Activated CD4-positive, alpha-beta memory T cell treated with anti-CD3 and anti-CD28 coated beads, Interleukin-2, amount 10 ng/mL, durations not matched to agents 7 days and 5 days (primary cell): Measurements from ENCODE around the gene ZNF536. TPM values are rescaled to one million over a fixed set of nuclear protein-coding genes. Genes with fewer than 3 reads are reported as not detected.

Experiments
- CTCF ChIA-PET: fragments of 350-600 bp; sonication (Branson Sonifier 250); formaldehyde crosslinking; loops from one replicate; lab custom pipeline; 2021; ENCODE audit warnings: antibody characterized with exemption, inconsistent platforms; lab: Charles Lee
- POLR2A ChIA-PET: fragments of 350-600 bp; sonication (Branson Sonifier 250); formaldehyde crosslinking; loops from one replicate; lab custom pipeline; 2021; ENCODE audit warnings: antibody characterized with exemption; lab: Charles Lee
- DNase-seq: peaks from one replicate; pipeline ENCODE4 v3.0.0-alpha.2; 2020
- H3K27ac Mint-ChIP-seq: one replicate; pipeline ENCODE4 v1.8.0; 2021; ENCODE audit warnings: mild to moderate bottlenecking, mixed read lengths
- H3K27me3 Mint-ChIP-seq: one replicate; pipeline ENCODE4 v1.8.0; 2021; ENCODE audit warnings: mixed read lengths
- H3K36me3 Mint-ChIP-seq: one replicate; pipeline ENCODE4 v1.8.0; 2021; ENCODE audit warnings: low read depth, mixed read lengths
- H3K4me1 Mint-ChIP-seq: one replicate; pipeline ENCODE4 v1.8.0; 2021; ENCODE audit warnings: mixed read lengths
- H3K4me3 Mint-ChIP-seq: one replicate; pipeline ENCODE4 v1.8.0; 2021; ENCODE audit warnings: mild to moderate bottlenecking, mixed read lengths
- H3K9me3 Mint-ChIP-seq: one replicate; pipeline ENCODE4 v1.8.0; 2021; ENCODE audit warnings: mixed read lengths
- total RNA-seq, 2 experiments: library from RNA; stranded (reverse); gene quantifications; one replicate each; pipeline ENCODE4 v1.2.3, GENCODE V29; 2021

ZNF536 gene
- total RNA-seq, 2 experiments from 2014 or later = not detected

DNA sequence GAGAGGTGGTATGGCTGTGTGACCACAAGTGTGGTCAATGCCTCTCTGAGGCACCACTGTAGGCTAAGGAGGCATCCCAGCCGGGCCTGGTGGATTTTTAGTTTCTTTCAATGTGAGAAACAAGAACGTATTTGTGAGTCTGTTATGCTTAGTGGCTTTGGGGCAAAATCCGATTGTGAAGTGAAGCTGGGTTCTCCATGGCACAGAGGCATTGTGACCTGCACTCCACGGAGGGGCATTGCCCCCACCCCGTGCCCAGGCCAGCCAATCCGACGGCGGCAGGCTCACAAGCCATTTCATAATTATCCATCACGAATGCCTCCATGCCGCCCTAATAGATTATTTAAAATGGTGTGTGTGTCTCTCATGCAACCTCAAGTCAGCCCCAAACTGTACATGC, 151.6 kb downstream of the ZNF536 start:
- POLR2A ChIA-PET = no interaction called here
- Mint-ChIP-seq H3K36me3 (no peaks in the 10 kb centered on the region), H3K4me1 (no peaks in the 10 kb centered on the region), H3K27me3 (no peaks in the 10 kb centered on the region), H3K27ac (no peak overlapping the region), H3K4me3 (no peak overlapping the region), H3K9me3 (no peaks in the 10 kb centered on the region)
- no peak for DNase-seq
- CTCF ChIA-PET = no interaction called here

DNA sequence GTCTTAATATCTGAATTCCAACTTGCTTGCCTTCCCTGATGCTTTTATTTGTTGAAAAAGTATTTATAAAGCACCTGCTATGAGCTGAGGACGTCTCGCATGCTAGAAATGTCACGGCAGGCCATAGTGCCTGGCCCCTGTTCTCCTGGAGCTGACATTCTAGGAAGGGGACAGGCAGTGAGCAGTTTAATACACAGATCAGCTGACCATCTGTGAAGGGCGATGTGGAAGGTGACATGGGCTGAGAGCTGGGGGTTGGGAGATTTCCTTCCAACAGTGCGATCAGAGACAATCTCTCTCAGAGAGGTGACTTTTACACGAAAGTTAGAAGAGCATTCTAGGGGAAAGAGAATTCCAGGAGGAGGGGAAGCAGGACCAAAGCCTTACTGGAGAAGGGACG, 153.2 kb downstream of the ZNF536 start:
- Mint-ChIP-seq H3K36me3 (no peaks in the 10 kb centered on the region), H3K9me3 (no peaks in the 10 kb centered on the region), H3K4me3 (no peak overlapping the region), H3K4me1 (no peaks in the 10 kb centered on the region), H3K27me3 (no peaks in the 10 kb centered on the region), H3K27ac (no peak overlapping the region)
- no peak for DNase-seq
- POLR2A ChIA-PET = no interaction called here
- CTCF ChIA-PET = no interaction called here

DNA sequence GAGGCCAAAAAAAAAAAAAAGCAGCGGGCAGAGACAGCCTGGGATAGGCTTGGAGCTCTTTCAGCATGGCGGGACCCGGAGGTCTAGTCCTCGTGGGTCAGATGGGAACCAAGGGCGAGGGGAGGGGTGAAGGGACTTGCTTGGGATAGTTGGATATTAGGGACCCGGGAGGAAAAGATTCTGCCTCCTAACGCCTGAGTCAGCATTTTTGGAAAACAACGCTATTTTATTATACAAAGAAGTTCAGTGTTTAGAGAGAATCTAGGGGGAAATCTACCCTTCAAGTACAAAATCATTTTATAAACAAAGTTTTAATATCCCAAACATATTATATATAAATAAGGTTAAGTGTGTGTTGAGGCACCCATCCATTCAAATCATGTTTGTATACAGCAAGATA, 156.7 kb downstream of the ZNF536 start:
- H3K9me3 Mint-ChIP-seq = no peaks in the 10 kb centered on the region
- no peaks in the 10 kb centered on the region for H3K4me1 Mint-ChIP-seq
- H3K36me3 Mint-ChIP-seq = no peaks in the 10 kb centered on the region
- H3K4me3 Mint-ChIP-seq = no peak overlapping the region
- CTCF ChIA-PET = no interaction called here
- no peaks in the 10 kb centered on the region for H3K27me3 Mint-ChIP-seq
- POLR2A ChIA-PET = interaction anchor here (0.6 kb wide), 1 partner anchor 1899 kb away, joined by 3 read pairs; no protein-coding TSS in a partner anchor
- no peak overlapping the region for H3K27ac Mint-ChIP-seq
- no peak for DNase-seq

DNA sequence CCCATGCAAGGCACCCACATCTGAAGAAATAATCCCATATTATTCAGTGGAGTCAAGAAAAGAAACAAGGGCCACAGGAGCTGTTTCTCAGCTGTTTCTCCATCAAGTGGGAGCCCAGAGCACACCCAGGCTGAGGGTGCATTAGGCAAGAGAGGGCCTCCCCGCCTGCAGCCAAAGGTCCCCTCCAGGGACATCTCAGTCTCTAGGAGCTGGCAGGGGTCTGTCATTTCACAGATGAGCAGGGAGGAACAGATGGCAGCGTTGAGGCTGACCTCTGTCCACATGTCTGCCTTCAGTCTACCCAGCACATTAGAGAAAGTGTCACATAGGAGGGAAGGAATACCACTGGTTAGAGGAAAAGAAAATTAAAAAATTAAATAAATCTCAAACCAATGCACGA, 157.7 kb downstream of the ZNF536 start:
- H3K9me3 Mint-ChIP-seq = no peaks in the 10 kb centered on the region
- ChIA-PET CTCF (no interaction called here), POLR2A (interaction anchor here (0.6 kb wide), 1 partner anchor 1898 kb away, joined by 3 read pairs; no protein-coding TSS in a partner anchor)
- DNase-seq = no peak
- H3K27me3 Mint-ChIP-seq = no peaks in the 10 kb centered on the region
- H3K4me3 Mint-ChIP-seq = no peak overlapping the region
- H3K27ac Mint-ChIP-seq = no peak overlapping the region
- no peaks in the 10 kb centered on the region for H3K36me3 Mint-ChIP-seq
- H3K4me1 Mint-ChIP-seq = no peaks in the 10 kb centered on the region

DNA sequence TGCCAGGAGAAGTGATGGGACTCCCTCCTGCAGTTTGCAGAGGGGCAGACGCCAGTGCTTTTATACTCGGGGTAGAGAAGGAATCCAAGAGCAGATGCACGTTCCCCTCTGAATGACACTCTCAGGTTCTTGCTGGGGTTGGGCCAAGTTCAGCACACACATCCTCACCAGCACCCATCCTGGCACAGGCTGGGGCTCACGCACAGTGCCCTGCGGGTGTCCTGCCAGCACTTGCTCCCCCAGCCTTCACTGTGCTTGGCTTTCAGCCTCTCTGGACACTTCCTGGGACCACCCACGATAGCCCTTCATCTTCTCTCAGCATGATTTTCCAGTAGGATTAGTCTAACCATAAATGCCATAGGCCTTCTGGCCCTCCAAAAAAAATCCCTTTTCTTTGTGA, 158.6 kb downstream of the ZNF536 start:
- no peaks in the 10 kb centered on the region for H3K27me3 Mint-ChIP-seq
- H3K9me3 Mint-ChIP-seq = no peaks in the 10 kb centered on the region
- H3K4me3 Mint-ChIP-seq = no peak overlapping the region
- CTCF ChIA-PET = no interaction called here
- no peak for DNase-seq
- H3K36me3 Mint-ChIP-seq = no peaks in the 10 kb centered on the region
- H3K4me1 Mint-ChIP-seq = no peaks in the 10 kb centered on the region
- POLR2A ChIA-PET = no interaction called here
- no peak overlapping the region for H3K27ac Mint-ChIP-seq

DNA sequence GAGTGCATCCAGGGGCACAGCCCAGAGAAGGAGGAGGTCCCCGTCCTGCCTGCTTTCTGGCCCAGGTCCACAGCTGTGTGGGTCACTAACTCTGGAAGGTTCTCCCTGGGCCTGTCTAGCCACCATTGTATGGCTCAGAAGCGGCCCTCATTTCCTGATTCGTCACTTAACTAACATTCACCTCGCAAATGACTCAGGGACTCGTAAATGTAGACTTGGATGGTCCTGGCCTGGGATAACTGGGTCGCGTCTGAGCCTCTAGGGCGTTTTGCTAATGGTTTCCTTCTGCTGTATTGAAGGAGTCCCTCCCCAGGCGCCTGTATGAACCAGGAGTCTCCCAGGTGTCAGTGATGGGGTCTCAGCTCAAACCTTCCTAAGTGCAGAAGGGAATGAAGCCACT, 162.8 kb downstream of the ZNF536 start:
- H3K4me1 Mint-ChIP-seq = no peaks in the 10 kb centered on the region
- no peak for DNase-seq
- H3K27me3 Mint-ChIP-seq = no peaks in the 10 kb centered on the region
- CTCF ChIA-PET = no interaction called here
- H3K4me3 Mint-ChIP-seq = no peak overlapping the region
- POLR2A ChIA-PET = no interaction called here
- H3K9me3 Mint-ChIP-seq = no peaks in the 10 kb centered on the region
- H3K27ac Mint-ChIP-seq = no peak overlapping the region
- H3K36me3 Mint-ChIP-seq = no peaks in the 10 kb centered on the region

DNA sequence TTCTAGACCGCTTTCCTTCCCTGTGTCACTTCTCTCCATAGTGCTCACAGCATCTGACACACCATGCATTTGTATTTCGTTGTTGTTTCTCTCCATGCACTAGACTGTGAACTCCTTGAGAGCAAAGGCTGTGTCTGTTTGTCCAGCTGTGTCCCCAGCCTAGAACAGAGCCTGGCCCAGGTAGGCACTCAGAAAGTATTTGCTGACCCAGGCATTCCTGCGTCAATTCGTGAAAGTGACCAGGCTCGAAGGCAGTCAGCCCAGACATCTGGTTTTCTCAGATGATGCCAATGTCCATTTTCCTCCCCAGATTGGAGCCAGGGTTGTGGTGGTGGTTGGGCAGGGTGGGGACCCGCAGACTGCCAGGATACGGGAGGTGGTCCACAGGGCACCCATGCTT, 164.8 kb downstream of the ZNF536 start:
- no peak overlapping the region for H3K27ac Mint-ChIP-seq
- ChIA-PET POLR2A (no interaction called here), CTCF (no interaction called here)
- no peak for DNase-seq
- no peaks in the 10 kb centered on the region for H3K4me1 Mint-ChIP-seq
- no peak overlapping the region for H3K4me3 Mint-ChIP-seq
- H3K36me3 Mint-ChIP-seq = no peaks in the 10 kb centered on the region
- no peaks in the 10 kb centered on the region for H3K9me3 Mint-ChIP-seq
- H3K27me3 Mint-ChIP-seq = no peaks in the 10 kb centered on the region

DNA sequence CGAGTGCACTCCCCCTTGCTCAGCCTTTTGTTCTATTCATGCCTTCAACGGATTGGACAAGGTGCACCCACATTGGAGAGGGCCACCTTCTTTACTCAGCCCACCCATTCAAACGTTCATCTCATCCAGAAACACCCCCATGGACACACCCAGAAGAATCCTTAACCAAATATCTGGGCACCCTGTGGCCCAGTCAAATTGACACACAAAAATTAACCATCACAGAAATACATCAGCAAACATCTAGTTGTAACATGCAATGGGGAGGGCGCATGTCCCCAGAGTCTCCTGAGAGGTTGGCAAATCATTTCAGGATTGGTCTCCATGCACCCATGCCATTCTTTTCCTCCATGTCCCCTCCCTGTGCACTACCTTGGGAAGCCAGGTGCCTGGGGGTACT, 167.1 kb downstream of the ZNF536 start:
- no peaks in the 10 kb centered on the region for H3K27me3 Mint-ChIP-seq
- H3K27ac Mint-ChIP-seq = no peak overlapping the region
- no peaks in the 10 kb centered on the region for H3K4me1 Mint-ChIP-seq
- no peaks in the 10 kb centered on the region for H3K9me3 Mint-ChIP-seq
- ChIA-PET CTCF (no interaction called here), POLR2A (no interaction called here)
- no peak for DNase-seq
- no peak overlapping the region for H3K4me3 Mint-ChIP-seq
- no peaks in the 10 kb centered on the region for H3K36me3 Mint-ChIP-seq

DNA sequence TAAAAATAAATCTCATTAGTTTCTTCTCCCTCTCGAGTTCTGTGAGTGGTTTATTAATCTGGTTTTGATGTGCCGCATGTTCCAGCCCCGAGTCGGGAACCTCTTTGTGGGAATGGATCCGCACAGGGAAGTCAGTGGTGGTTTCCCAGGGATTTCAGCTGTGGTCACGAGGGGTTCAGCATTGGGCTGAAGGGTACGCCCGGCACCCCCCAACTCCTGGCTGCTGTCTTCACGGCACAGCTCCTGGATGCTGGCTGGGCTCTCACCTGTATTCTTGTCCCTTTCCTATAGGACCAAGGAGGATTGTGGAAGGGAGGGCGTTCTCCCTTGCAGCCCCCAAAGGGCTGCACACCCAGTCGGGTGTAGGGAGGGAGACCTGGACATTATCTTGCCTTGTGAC, 167.8 kb downstream of the ZNF536 start:
- H3K4me3 Mint-ChIP-seq = no peak overlapping the region
- CTCF ChIA-PET = no interaction called here
- H3K9me3 Mint-ChIP-seq = no peaks in the 10 kb centered on the region
- H3K27me3 Mint-ChIP-seq = no peaks in the 10 kb centered on the region
- no peaks in the 10 kb centered on the region for H3K36me3 Mint-ChIP-seq
- POLR2A ChIA-PET = no interaction called here
- H3K4me1 Mint-ChIP-seq = no peaks in the 10 kb centered on the region
- H3K27ac Mint-ChIP-seq = no peak overlapping the region
- DNase-seq = no peak

DNA sequence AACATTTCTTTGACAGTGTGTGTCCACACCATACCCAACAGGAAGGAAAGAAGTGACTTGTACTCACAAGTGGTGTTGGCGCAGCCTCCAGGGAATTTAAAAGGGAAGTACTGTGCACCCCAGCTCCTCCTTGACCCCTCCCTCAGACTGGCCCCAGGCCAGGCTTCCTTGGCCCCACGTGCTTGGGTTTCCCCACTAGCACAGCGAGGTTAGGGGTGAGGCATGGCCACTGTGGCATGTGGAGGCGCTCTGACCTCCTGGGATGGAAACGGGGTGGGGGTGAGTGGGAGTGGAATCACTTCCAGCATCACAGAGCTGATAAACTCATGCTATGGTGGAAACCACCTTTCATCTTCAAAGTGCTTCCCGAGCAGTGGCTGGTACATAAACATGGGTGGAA, 168.6 kb downstream of the ZNF536 start:
- ChIA-PET CTCF (no interaction called here), POLR2A (no interaction called here)
- DNase-seq = no peak
- no peak overlapping the region for H3K4me3 Mint-ChIP-seq
- no peaks in the 10 kb centered on the region for H3K9me3 Mint-ChIP-seq
- H3K36me3 Mint-ChIP-seq = no peaks in the 10 kb centered on the region
- H3K27me3 Mint-ChIP-seq = no peaks in the 10 kb centered on the region
- no peak overlapping the region for H3K27ac Mint-ChIP-seq
- no peaks in the 10 kb centered on the region for H3K4me1 Mint-ChIP-seq

DNA sequence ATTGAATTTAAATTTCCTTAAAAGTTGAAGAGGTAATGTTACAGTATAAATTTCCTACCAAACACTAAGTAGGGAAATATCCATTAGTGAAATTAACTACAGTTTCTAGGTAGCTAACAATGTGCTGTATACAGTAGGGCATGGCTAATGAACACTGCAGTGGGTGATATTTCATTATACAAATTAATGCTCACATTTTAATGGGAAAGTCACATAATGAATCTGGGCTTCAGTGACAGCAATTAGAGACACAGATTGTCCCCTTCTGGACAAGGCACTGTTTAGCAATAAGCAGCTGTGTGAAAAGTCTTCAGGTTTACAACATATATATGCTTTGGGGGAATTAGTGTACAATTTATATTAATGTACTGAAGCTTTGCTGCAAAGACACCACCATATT, 169.4 kb downstream of the ZNF536 start:
- CTCF ChIA-PET = no interaction called here
- Mint-ChIP-seq H3K27ac (no peak overlapping the region), H3K36me3 (no peaks in the 10 kb centered on the region)

DNA sequence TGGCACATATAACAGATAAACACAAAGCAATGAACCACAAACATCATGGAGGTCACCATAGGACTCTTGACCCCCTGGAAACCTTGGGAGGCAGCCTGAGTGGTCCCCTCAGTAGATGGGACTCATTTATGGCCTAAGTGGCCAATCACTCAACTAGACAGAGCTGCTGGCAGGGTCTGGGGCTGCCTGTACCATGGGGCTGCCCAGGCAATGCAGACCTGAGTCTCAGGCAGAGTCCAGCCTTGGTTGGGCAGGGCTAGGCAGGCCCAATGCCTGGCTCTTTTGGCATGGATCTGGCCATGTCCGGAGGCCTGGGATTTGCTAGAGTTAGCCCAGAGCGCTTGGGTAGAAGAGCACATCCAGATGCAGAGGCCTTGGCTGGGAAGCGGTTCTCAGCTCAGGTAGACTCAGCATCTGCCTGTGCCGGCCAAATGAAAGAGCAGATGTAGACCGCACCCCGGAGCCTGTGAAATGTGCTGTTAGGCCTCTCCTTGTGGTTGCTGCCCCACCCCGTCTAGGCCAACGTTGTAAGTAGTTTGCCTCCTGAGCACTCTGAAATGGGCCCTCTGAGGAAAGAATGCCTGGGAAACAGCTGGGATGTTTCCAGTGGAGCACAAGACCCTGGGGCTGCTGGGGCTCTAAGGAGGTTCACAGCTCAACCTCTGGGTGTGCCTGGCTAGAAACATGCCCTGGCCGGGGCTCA, 171.2 kb downstream of the ZNF536 start:
- no peaks in the 10 kb centered on the region for H3K4me1 Mint-ChIP-seq
- H3K27ac Mint-ChIP-seq = no peak overlapping the region
- no peaks in the 10 kb centered on the region for H3K36me3 Mint-ChIP-seq
- no peak for DNase-seq
- no peaks in the 10 kb centered on the region for H3K9me3 Mint-ChIP-seq
- H3K27me3 Mint-ChIP-seq = no peaks in the 10 kb centered on the region
- POLR2A ChIA-PET = no interaction called here
- H3K4me3 Mint-ChIP-seq = no peak overlapping the region
- CTCF ChIA-PET = no interaction called here

More for the DNA sequence above, 169.4 kb downstream of the ZNF536 start:
- POLR2A ChIA-PET = no interaction called here
- Mint-ChIP-seq H3K4me1 (no peaks in the 10 kb centered on the region), H3K9me3 (no peaks in the 10 kb centered on the region), H3K27me3 (no peaks in the 10 kb centered on the region), H3K4me3 (no peak overlapping the region)
- no peak for DNase-seq

DNA sequence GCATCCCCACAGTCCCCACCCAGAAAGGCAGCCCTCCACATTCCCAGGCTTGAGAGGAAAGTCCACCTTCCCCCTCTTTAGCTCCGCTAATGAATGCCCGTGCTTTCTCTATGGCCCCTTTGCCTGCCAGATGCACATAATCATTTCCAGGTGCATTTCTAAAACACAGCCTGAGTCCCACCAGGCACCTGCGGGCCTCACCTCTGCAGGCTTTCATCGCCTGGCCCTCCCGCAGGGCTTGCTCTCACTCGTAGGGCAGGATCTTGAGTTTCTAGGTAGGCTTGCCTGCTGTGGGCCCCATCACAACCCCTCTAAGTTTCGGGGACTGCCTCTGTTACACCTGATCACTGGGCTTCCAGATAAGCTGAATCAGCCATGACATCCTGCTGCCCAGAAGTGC, 173.6 kb downstream of the ZNF536 start:
- no peak overlapping the region for H3K4me3 Mint-ChIP-seq
- H3K9me3 Mint-ChIP-seq = no peaks in the 10 kb centered on the region
- H3K27me3 Mint-ChIP-seq = peaks cover 1% of the 10 kb centered on the region
- no peak overlapping the region for H3K27ac Mint-ChIP-seq
- ChIA-PET POLR2A (no interaction called here), CTCF (no interaction called here)
- no peaks in the 10 kb centered on the region for H3K4me1 Mint-ChIP-seq
- DNase-seq = no peak
- H3K36me3 Mint-ChIP-seq = no peaks in the 10 kb centered on the region

DNA sequence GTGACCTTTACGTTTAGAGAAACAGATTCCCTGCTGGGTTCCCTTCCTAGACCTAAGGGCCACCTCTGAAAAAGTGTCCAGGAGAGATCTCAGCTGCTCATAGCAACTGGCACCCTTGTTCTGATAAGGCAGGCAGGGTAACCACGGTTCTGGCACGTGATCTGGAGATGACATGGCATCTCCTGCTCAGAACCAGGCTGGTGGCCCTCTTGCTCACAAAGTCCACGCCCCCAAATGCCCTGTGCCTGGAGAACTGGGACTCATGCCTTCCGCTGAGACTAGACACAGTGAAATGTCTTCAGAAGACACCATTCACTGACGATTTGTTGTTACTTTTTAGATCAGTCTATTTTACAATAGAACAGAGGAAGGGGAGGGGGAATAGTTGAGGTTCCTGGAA, 174.1 kb downstream of the ZNF536 start:
- ChIA-PET POLR2A (no interaction called here), CTCF (no interaction called here)
- no peak for DNase-seq
- Mint-ChIP-seq H3K9me3 (no peaks in the 10 kb centered on the region), H3K4me1 (no peaks in the 10 kb centered on the region), H3K27me3 (peaks cover 1% of the 10 kb centered on the region), H3K4me3 (no peak overlapping the region), H3K36me3 (no peaks in the 10 kb centered on the region), H3K27ac (no peak overlapping the region)
